ENCODE results near the gene RNASEH1.

- TF ChIP-seq CTCF (IDR thresholded peaks at IDR 0.05; ENCODE audit: low read depth, low read length, poor library complexity, severe bottlenecking), result no peak
- no peak for TF ChIP-seq EZH2phosphoT487 (IDR thresholded peaks at IDR 0.05; ENCODE audit: borderline replicate concordance, low read length)
Observed at GRCh38 chr2:3595404-3595803, 37.3 kb upstream of the RNASEH1 start.

All from DOHH2 (cell line).